Prostate gland (tissue), 2 donors: Measurements from ENCODE around the gene LPP.

Experiments used
- POLR2A ChIP-seq: fragments of 450-650 bp; IDR thresholded peaks from one replicate; pipeline ENCODE4 v1.6.1; 2016; ENCODE audit warnings: antibody characterized with exemption, mild to moderate bottlenecking
- POLR2AphosphoS5 ChIP-seq: sonication (generic); formaldehyde crosslinking; IDR thresholded peaks from one replicate; pipeline ENCODE4 v1.6.1; 2017; ENCODE audit warnings: antibody characterized with exemption
- TF ChIP-seq, protein P1 (sequence below), 4 experiments: fragments of 200-600 bp in 2 of 4; fragments of 450-650 bp in 2 of 4; sonication (generic) in 2 of 4; IDR thresholded peaks; 1 replicate in 3 of 4; 2 replicates in 1 of 4; pipeline ENCODE4 v1.5.1; 2016 to 2019; ENCODE audit warnings: antibody characterized with exemption in 4 of 4, mild to moderate bottlenecking in 2 of 4, moderate library complexity in 2 of 4

DNA sequence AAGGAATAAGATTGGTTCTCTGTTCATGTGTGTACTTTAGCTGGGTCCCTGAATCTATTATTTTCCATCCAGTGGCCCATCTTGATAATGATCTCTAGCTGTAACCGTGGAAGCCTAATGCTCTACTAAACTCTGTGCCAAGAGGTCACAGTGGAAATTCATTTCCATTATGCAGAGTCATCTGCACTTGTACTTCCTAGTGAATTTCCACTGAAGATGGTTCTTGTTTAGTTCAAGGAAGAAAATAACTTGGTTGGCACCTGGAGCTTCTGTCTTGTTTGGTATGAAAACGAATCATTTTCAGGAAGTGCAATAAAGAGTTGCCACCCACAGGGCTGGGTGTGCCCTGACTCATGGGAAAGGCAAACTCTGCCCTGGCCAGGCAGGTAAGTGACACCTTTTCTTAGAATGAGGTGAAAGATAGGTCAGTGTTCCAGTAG is 10.3 kb downstream of the LPP start:
- TF ChIP-seq, protein P1, sequence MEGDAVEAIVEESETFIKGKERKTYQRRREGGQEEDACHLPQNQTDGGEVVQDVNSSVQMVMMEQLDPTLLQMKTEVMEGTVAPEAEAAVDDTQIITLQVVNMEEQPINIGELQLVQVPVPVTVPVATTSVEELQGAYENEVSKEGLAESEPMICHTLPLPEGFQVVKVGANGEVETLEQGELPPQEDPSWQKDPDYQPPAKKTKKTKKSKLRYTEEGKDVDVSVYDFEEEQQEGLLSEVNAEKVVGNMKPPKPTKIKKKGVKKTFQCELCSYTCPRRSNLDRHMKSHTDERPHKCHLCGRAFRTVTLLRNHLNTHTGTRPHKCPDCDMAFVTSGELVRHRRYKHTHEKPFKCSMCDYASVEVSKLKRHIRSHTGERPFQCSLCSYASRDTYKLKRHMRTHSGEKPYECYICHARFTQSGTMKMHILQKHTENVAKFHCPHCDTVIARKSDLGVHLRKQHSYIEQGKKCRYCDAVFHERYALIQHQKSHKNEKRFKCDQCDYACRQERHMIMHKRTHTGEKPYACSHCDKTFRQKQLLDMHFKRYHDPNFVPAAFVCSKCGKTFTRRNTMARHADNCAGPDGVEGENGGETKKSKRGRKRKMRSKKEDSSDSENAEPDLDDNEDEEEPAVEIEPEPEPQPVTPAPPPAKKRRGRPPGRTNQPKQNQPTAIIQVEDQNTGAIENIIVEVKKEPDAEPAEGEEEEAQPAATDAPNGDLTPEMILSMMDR (IDR thresholded peaks at IDR 0.05) = no peak
- TF ChIP-seq POLR2A (no peak), POLR2AphosphoS5 (peak; percentile 52)
